Fibroblast of the conjunctiva (primary cell): ENCODE measurements around the gene KRTAP5-8.
"Not testable (repeated sequence)": the region's sequence is repeated elsewhere in the genome, so short reads cannot be mapped to it uniquely, and the experiment has no call there.

ENCODE experiments used
- DNase-seq: peaks from one replicate; pipeline ENCODE4 v3.0.0-alpha.2; 2010; ENCODE audit warnings: low read depth

Gene KRTAP5-8

DNA sequence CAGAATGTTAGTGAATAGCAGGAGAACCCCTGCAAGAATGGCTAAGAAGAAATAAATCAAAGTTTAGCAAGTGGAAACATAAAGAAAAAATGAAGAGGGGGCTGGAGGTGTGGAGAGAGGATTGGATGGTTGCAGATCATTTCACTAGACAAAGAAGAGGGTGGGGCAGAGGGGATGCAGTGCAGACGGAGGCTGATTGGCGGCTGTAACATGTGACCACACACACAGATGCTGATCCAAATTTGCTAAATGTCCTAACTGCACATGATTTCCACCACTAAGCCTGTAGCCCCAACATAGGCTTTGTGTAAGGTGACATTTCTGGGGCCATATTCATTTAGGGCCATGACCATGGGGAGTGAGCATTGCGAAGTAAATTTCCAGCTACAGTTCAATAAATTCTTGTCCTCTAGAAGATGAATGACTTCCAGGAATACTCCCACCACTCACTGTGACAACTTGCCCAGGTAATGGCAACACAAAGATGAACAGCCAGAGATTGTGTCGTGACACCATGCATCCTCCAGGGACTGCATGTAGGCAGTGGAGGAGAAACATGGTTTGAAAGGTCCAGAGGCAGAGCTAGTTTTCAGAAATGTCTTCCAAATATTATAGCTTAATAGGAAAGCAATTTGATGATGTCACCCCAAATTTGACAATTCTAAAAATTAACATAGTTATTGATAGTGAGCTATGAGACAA is 38.0 kb downstream of the KRTAP5-8 start:
- DNase-seq: no peak

GRCh38 chr11:71576688-71577465 is 39.1 kb downstream of the KRTAP5-8 start:
- DNase-seq: not testable (repeated sequence)

- no peak for DNase-seq
Observed at GRCh38 chr11:71577469-71578004, 39.7 kb downstream of the KRTAP5-8 start.

DNA sequence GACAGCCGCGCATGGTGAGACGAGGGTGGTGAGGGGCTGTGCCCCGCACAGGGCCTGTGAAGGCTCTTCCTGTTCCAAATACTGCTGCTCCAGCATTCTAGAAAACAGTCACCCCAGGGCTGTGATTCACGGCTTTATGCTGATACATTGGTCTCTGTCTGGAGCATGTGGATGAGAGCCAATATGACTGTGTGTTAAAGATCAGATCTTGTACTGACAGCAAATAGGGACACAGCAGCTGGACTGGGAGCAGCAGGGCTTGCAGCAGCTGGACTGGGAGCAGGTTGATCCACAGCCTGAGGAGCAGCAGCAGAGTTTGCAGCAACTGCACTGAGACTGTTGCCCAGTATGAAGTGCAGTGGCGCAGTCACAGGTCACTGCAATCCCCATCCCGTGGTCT is 41.7 kb downstream of the KRTAP5-8 start:
- DNase-seq: not testable (repeated sequence)

GRCh38 chr11:71580057-71581003 is 42.5 kb downstream of the KRTAP5-8 start:
- peak; percentile 57 for DNase-seq

- no peak for DNase-seq
Observed at GRCh38 chr11:71581826-71582225, 44.0 kb downstream of the KRTAP5-8 start.

DNA sequence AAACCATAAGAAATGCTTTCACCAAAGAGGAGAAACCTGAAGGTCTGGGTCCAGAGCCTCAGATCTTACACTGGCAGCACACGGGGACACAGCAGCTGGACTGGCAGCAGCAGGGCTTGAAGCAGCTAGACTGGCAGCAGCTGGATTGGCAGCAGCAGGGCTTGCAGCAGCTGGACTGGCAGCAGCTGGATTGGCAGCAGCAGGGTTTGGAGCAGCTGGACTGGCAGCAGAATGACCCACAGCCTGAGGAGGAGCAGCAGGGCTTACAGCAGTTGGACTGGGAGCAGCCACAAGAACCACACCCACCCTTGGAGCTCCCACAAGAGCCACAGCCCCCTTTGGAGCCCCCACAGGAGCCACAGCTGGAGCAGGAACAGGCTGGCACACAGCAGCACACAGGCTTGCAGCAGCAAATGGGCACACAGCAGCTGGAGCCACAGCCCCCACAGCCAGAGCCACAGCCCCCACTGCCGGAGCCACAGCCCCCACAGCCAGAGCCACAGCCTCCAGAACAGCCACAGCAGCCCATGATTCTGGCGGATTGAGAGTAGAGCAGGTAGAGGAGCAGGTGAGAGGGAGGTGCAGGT is 44.6 kb downstream of the KRTAP5-8 start, which contains the start of gene KRTAP5-11:
TSS of gene KRTAP5-11 (minus strand) at position 567 of the 587 bp plus-strand sequence. CDS start at position 529, 38 bp downstream.
- no peak for DNase-seq

DNA sequence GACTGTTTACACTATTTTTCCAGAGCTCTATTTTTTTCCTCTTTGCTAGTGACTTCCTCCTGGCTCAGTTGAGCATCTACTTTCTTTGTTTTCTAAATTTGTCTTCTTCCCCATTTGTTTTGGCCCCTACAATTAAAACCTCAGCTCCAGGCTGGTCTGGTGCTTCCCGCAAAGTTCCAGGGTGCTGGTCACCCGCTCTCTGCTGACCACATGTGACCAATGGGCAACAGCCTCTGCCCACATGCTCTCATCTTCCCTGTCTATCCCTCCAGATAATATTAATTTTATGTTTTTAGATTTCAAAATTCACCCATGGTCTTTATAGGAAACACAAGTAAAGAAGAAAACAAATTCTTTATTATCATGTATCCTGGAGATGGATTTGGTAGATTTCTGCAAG is 45.1 kb downstream of the KRTAP5-8 start:
- not testable (repeated sequence) for DNase-seq

GRCh38 chr11:71585673-71586072 is 47.8 kb downstream of the KRTAP5-8 start:
- not testable (repeated sequence) for DNase-seq

- DNase-seq: not testable (repeated sequence)
Observed at GRCh38 chr11:71588314-71588713, 50.5 kb downstream of the KRTAP5-8 start.
